GM18502 (cell line): ENCODE measurements around the gene MOBP.
"Not testable (repeated sequence)": the region's sequence is repeated elsewhere in the genome, so short reads cannot be mapped to it uniquely, and the experiment has no call there.

Experiments used
- ATAC-seq: cut with Tn5 transposase; IDR thresholded peaks from one replicate; pipeline ENCODE4 v1.9.1; 2021; ENCODE audit warnings: mild to moderate bottlenecking; ENCODE audit not compliant: unreplicated experiment, poor library complexity

The MOBP gene

GRCh38 chr3:39448506-39449233 lies 18.8 kb upstream of the MOBP start:
- ATAC-seq: no peak

GRCh38 chr3:39449796-39450195 lies 17.7 kb upstream of the MOBP start:
- no peak for ATAC-seq

GRCh38 chr3:39453134-39453533 lies 14.3 kb upstream of the MOBP start:
- no peak for ATAC-seq

GRCh38 chr3:39453872-39454271 lies 13.6 kb upstream of the MOBP start:
- ATAC-seq: not testable (repeated sequence)

- no peak for ATAC-seq
Observed at GRCh38 chr3:39454591-39455217, 12.8 kb upstream of the MOBP start.

- no peak for ATAC-seq
Observed at GRCh38 chr3:39456159-39456558, 11.3 kb upstream of the MOBP start.

GRCh38 chr3:39457361-39457760 lies 10.1 kb upstream of the MOBP start:
- no peak for ATAC-seq

GRCh38 chr3:39458579-39458978 lies 8.9 kb upstream of the MOBP start:
- ATAC-seq: not testable (repeated sequence)

- ATAC-seq: no peak
Observed at GRCh38 chr3:39460677-39461076, 6.8 kb upstream of the MOBP start.

- ATAC-seq: no peak
Observed at GRCh38 chr3:39463269-39463668, 4.2 kb upstream of the MOBP start.

- ATAC-seq: no peak
Observed at GRCh38 chr3:39466988-39467387, 492 bp upstream of the MOBP start.

GRCh38 chr3:39468108-39468436 lies 592 bp downstream of the MOBP start:
- ATAC-seq: no peak

- no peak for ATAC-seq
Observed at GRCh38 chr3:39469258-39469657, 1.8 kb downstream of the MOBP start.

GRCh38 chr3:39469945-39470344 lies 2.5 kb downstream of the MOBP start:
- no peak for ATAC-seq

GRCh38 chr3:39471652-39472051 lies 4.2 kb downstream of the MOBP start:
- no peak for ATAC-seq

- ATAC-seq: no peak
Observed at GRCh38 chr3:39473452-39474125, 6.1 kb downstream of the MOBP start.

GRCh38 chr3:39474126-39474515 lies 6.6 kb downstream of the MOBP start:
- ATAC-seq: no peak

GRCh38 chr3:39476783-39477182 lies 9.3 kb downstream of the MOBP start:
- no peak for ATAC-seq

- ATAC-seq: no peak
Observed at GRCh38 chr3:39478226-39478625, 10.7 kb downstream of the MOBP start.

GRCh38 chr3:39479701-39480414 lies 12.4 kb downstream of the MOBP start:
- no peak for ATAC-seq

GRCh38 chr3:39485547-39485946 lies 18.1 kb downstream of the MOBP start:
- ATAC-seq: no peak
